Nephron (organoid): ENCODE measurements around the gene LNX1.

Experiments used
- H3K27ac Mint-ChIP-seq, 3 experiments: 2 replicates each; pipeline ENCODE4 v1.8.0; 2020; ENCODE audit warnings: mixed read lengths in 3 of 3, mild to moderate bottlenecking in 2 of 3, moderate library complexity in 1 of 3
- H3K27me3 Mint-ChIP-seq: 2 replicates; pipeline ENCODE4 v1.8.0; 2021; ENCODE audit warnings: low read depth, mild to moderate bottlenecking, moderate library complexity, mixed read lengths
- H3K36me3 Mint-ChIP-seq: 2 replicates; pipeline ENCODE4 v1.8.0; 2020; ENCODE audit warnings: low read depth, mixed read lengths
- H3K4me1 Mint-ChIP-seq: 2 replicates; pipeline ENCODE4 v1.8.0; 2020; ENCODE audit warnings: mixed read lengths
- H3K4me3 Mint-ChIP-seq, 3 experiments: 2 replicates each; pipeline ENCODE4 v1.8.0; 2020; ENCODE audit warnings: mild to moderate bottlenecking in 3 of 3, mixed read lengths in 3 of 3, moderate library complexity in 2 of 3
- H3K9me3 Mint-ChIP-seq: 2 replicates; pipeline ENCODE4 v1.8.0; 2020; ENCODE audit warnings: mixed read lengths
- TF ChIP-seq, protein P1 (sequence below), 3 experiments: fragments of 200-600 bp; sonication (generic); IDR thresholded peaks; one replicate each; pipeline ENCODE4 v1.5.0; 2021; ENCODE audit warnings: antibody characterized with exemption in 3 of 3; ENCODE audit not compliant: unreplicated experiment in 3 of 3

The LNX1 gene

DNA sequence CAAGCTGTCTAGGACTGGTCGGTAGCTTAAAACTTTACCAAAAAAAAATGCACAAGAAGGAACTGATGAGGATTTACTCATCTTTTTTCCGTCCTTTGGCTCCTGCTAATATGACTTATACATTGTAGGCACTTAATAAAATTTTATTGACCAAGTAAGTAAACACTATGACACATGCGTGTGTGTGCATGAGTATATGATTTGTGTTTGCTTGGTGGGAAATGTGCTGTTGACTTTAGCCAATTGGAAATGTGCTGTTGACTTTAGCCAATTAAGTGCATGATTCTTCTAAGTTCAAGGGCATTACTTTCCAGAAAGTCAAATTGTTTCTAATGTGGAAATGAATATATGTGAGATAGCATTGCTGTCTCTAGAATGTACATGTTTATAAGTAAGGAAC, 135.5 kb downstream of the LNX1 start:
- H3K27ac Mint-ChIP-seq, result peak overlapping the region in 2 of 3 experiments; percentile 27 to 87
- no peaks in the 10 kb centered on the region for H3K9me3 Mint-ChIP-seq
- H3K27me3 Mint-ChIP-seq, result no peaks in the 10 kb centered on the region
- TF ChIP-seq, protein P1, sequence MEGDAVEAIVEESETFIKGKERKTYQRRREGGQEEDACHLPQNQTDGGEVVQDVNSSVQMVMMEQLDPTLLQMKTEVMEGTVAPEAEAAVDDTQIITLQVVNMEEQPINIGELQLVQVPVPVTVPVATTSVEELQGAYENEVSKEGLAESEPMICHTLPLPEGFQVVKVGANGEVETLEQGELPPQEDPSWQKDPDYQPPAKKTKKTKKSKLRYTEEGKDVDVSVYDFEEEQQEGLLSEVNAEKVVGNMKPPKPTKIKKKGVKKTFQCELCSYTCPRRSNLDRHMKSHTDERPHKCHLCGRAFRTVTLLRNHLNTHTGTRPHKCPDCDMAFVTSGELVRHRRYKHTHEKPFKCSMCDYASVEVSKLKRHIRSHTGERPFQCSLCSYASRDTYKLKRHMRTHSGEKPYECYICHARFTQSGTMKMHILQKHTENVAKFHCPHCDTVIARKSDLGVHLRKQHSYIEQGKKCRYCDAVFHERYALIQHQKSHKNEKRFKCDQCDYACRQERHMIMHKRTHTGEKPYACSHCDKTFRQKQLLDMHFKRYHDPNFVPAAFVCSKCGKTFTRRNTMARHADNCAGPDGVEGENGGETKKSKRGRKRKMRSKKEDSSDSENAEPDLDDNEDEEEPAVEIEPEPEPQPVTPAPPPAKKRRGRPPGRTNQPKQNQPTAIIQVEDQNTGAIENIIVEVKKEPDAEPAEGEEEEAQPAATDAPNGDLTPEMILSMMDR (IDR thresholded peaks at IDR 0.05; ENCODE audit: unreplicated experiment in 3 of 3), result no peak
- H3K36me3 Mint-ChIP-seq, result peaks cover 86% of the 10 kb centered on the region
- no peak overlapping the region for H3K4me3 Mint-ChIP-seq
- H3K4me1 Mint-ChIP-seq, result peaks cover 6% of the 10 kb centered on the region

DNA sequence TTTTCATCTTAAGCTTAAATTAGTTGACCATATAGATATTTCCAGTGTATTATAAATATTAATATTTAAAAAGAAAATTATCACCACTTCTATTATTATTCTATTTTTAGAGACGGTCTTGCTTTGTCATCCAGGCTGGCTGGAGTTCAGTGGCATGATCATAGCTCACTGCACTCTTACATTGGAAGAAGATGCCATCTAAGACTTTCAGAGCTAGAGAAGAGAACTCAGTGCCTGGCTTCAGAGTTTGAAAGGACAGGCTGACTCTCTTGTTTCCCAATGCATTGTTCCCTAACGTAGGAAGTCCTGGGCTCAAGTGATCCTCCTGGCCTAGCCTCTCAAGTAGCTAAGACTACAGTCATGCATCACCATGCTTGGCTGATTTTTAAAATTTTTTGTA, 137.9 kb downstream of the LNX1 start:
- Mint-ChIP-seq H3K4me3 (no peak overlapping the region), H3K27me3 (no peaks in the 10 kb centered on the region), H3K27ac (no peak overlapping the region), H3K36me3 (peaks cover 74% of the 10 kb centered on the region), H3K9me3 (no peaks in the 10 kb centered on the region), H3K4me1 (peaks cover 6% of the 10 kb centered on the region)
- TF ChIP-seq, protein P1 (IDR thresholded peaks at IDR 0.05; ENCODE audit: unreplicated experiment in 3 of 3), result no peak

DNA sequence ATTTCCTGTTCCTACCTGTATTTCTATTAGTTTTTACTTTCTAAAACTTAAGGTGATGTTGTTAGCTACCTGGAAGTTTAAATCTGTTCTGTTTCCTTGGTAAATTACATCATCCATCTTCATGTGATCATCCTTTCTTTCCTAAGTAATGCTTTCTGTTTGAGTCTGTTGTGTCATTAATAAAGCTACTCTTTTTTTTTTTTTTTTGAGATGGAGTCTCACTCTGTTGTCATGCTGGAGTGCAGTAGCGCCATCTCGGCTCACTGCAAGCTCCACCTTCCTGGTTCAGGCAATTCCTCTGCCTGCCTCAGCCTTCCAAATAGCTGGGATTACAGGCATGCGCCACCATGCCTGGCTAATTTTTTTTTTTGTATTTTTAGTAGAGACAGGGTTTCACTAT, 140.5 kb downstream of the LNX1 start:
- no peaks in the 10 kb centered on the region for H3K27me3 Mint-ChIP-seq
- peaks cover 74% of the 10 kb centered on the region for H3K36me3 Mint-ChIP-seq
- TF ChIP-seq, protein P1 (IDR thresholded peaks at IDR 0.05; ENCODE audit: unreplicated experiment in 3 of 3), result no peak
- peak overlapping the region in 1 of 3 experiments; percentile 18 for H3K27ac Mint-ChIP-seq
- H3K4me1 Mint-ChIP-seq, result peaks cover 4% of the 10 kb centered on the region
- no peak overlapping the region for H3K4me3 Mint-ChIP-seq
- H3K9me3 Mint-ChIP-seq, result no peaks in the 10 kb centered on the region

DNA sequence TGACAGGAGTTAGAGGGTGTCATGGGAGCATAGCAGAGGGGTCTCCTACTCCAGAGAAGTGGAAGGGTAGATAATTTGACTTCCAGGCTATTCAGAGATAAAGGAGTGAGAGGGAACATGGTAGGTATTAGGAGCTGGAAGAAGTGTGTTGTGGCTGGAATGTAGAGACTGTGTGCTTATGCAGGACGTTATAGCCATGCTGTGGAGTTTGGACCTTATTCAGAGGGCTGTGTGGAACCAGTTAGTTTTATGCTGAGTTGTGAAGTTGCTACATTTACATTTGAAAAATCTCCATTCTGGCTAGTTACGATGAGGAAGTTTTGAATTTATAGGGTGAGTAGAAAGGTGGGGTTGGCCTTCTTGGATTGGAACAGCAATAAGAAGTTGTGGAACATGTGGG, 146.3 kb downstream of the LNX1 start:
- peaks cover 69% of the 10 kb centered on the region for H3K36me3 Mint-ChIP-seq
- H3K4me1 Mint-ChIP-seq, result peaks cover 3% of the 10 kb centered on the region
- no peak overlapping the region for H3K4me3 Mint-ChIP-seq
- TF ChIP-seq, protein P1 (IDR thresholded peaks at IDR 0.05; ENCODE audit: unreplicated experiment in 3 of 3), result no peak
- H3K27ac Mint-ChIP-seq, result peak overlapping the region in 1 of 3 experiments; percentile 68
- H3K9me3 Mint-ChIP-seq, result no peaks in the 10 kb centered on the region
- H3K27me3 Mint-ChIP-seq, result no peaks in the 10 kb centered on the region

DNA sequence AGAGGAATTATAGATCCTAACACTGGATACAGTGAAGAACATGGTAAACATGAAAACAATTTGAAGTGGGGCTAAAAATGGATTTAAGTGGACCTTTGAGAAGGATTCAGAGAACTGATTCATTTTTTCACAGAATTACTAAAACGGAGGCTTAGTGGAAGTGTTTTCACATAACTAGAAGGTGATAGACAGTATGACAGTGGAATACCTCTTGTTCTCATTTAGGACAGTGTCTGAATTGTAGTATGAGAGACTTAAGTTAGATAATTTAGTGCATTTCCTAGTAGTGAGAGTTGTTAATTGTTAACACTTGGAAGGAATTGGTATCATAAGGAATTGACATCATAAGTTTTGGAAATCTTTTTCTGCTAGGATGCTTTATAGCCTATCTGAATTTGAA, 149.7 kb downstream of the LNX1 start:
- no peak overlapping the region for H3K27ac Mint-ChIP-seq
- H3K27me3 Mint-ChIP-seq, result no peaks in the 10 kb centered on the region
- no peak overlapping the region for H3K4me3 Mint-ChIP-seq
- H3K4me1 Mint-ChIP-seq, result peaks cover 10% of the 10 kb centered on the region
- peaks cover 65% of the 10 kb centered on the region for H3K36me3 Mint-ChIP-seq
- H3K9me3 Mint-ChIP-seq, result no peaks in the 10 kb centered on the region
- TF ChIP-seq, protein P1 (IDR thresholded peaks at IDR 0.05; ENCODE audit: unreplicated experiment in 3 of 3), result no peak

DNA sequence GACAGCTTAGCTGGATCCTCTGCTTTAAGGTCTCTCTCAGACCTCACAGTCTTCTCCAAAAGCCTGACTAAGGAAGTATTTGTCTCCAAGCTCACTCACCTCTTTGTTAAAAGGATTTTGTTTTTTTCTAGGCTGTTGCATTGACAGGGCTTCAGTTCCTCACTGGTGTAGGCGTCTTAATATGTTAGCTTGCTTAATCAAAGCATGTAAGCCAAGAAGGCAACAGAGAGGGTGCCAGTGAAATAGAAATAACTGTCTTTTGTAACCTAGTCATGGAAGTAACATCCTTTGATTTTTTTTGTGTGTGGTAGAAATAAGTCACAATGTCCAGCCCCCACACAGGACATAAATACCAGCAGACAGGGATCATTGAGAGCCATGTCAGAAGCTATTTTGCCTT, 155.0 kb downstream of the LNX1 start:
- Mint-ChIP-seq H3K4me3 (no peak overlapping the region), H3K9me3 (no peaks in the 10 kb centered on the region), H3K36me3 (peaks cover 61% of the 10 kb centered on the region), H3K27ac (peak overlapping the region in 1 of 3 experiments; percentile 49), H3K27me3 (no peaks in the 10 kb centered on the region), H3K4me1 (peaks cover 10% of the 10 kb centered on the region)
- TF ChIP-seq, protein P1 (IDR thresholded peaks at IDR 0.05; ENCODE audit: unreplicated experiment in 3 of 3), result no peak
